Muscle of leg (tissue), 16 donors: ENCODE measurements around the gene MROH9. TPM values are rescaled to one million over a fixed set of nuclear protein-coding genes. Genes with fewer than 3 reads are reported as not detected.
A peak's percentile ranks its signal among the peaks of the same experiment; 100 is the strongest.

Experiments
- DNase-seq: peaks from one replicate; pipeline ENCODE4 v3.0.0; 2013
- H3K27ac ChIP-seq: one replicate; pipeline ENCODE4 v1.5.1; 2013; ENCODE audit warnings: mild to moderate bottlenecking, low read length, control low read depth
- H3K27me3 ChIP-seq: one replicate; pipeline ENCODE4 v1.6.1; 2013; ENCODE audit warnings: low read length; ENCODE audit not compliant: control insufficient read depth, insufficient read depth
- H3K36me3 ChIP-seq: one replicate; pipeline ENCODE4 v1.6.1; 2013; ENCODE audit warnings: low read length; ENCODE audit not compliant: control insufficient read depth, insufficient read depth
- H3K4me1 ChIP-seq: one replicate; pipeline ENCODE4 v1.6.1; 2013; ENCODE audit warnings: low read length; ENCODE audit not compliant: control insufficient read depth, insufficient read depth
- H3K4me3 ChIP-seq: one replicate; pipeline ENCODE4 v1.5.1; 2013; ENCODE audit warnings: low read length, control low read depth
- H3K9me3 ChIP-seq: replicated peaks from 2 replicates; pipeline ENCODE4 v1.6.1; 2013; ENCODE audit warnings: low read depth, low read length; ENCODE audit not compliant: control insufficient read depth
- WGBS: methylation state at CpG from one replicate; pipeline ENCODE4 v1.1.5; 2013; ENCODE audit warnings: missing lambda C conversion rate; ENCODE audit not compliant: insufficient coverage; 5-methylcytosine and 5-hydroxymethylcytosine counted together
- long read RNA-seq, 11 donors: transcript quantifications; one replicate each; lab custom pipeline, GENCODE V29; 2026
- polyA plus RNA-seq, 8 donors: library from polyadenylated mRNA; unstranded; fragments of 120-200 nt; gene quantifications; one replicate each; pipeline versions ENCODE4 v1.2.1 to v1.2.3, GENCODE V29; 2013; ENCODE audit warnings: inconsistent platforms in 1 of 8, low replicate concordance in 1 of 8; ENCODE audit not compliant: insufficient read length in 8 of 8, insufficient read depth in 1 of 8
- total RNA-seq: library from RNA; stranded (reverse); fragments of 120-200 nt; gene quantifications from one replicate; pipeline ENCODE4 v1.2.4, GENCODE V29; 2013

The MROH9 gene
- total RNA-seq, result 0.09 TPM
- polyA plus RNA-seq, result under 1 TPM in 5 of 8 donors, not detected in 3; 0.04 to 0.09 (median 0.07) TPM
- long read RNA-seq, donor 1, result 0 reads
- long read RNA-seq, donor 2, result 0 reads
- long read RNA-seq, donor 3, result 0 reads
- long read RNA-seq, donor 4, result 0 reads
- long read RNA-seq, donor 5, result 0 reads
- long read RNA-seq, donor 6, result 0 reads
- long read RNA-seq, donor 7, result 0 reads
- long read RNA-seq, donor 8, result 0 reads
- long read RNA-seq, donor 9, result 0 reads
- long read RNA-seq, donor 10, result 0 reads
- long read RNA-seq, donor 11, result 0 reads

- Histone ChIP-seq H3K4me1 (no peaks in the 10 kb centered on the region), H3K4me3 (no peak within 1 kb of the TSS), H3K27me3 (peaks cover 2% of the 10 kb centered on the region), H3K9me3 (no peaks in the 10 kb centered on the region), H3K36me3 (no peaks in the 10 kb centered on the region), H3K27ac (no peak within 1 kb of the TSS)
- no CpG with 5 or more reads among the region's 2 CpGs for WGBS
- no peak for DNase-seq
These were observed at the start of gene MROH9 for GRCh38 chr1:170935231-170935630. Gene MROH9 (plus strand): TSS chr1:170935534. CDS start chr1:170945557, 10,023 bp downstream.

- no peak for DNase-seq
- Histone ChIP-seq H3K4me1 (no peaks in the 10 kb centered on the region), H3K9me3 (peaks cover 2% of the 10 kb centered on the region), H3K4me3 (no peak overlapping the region), H3K27me3 (no peaks in the 10 kb centered on the region), H3K27ac (no peak overlapping the region), H3K36me3 (no peaks in the 10 kb centered on the region)
- WGBS, result 86% methylated on average over 1 of the region's 3 CpGs
These were observed 49.8 kb upstream of the MROH9 start for GRCh38 chr1:170885551-170885950.

- no CpG with 5 or more reads among the region's 3 CpGs for WGBS
These were observed 48.9 kb upstream of the MROH9 start for GRCh38 chr1:170886460-170886859.

GRCh38 chr1:170887726-170888125 is 47.6 kb upstream of the MROH9 start:
- Histone ChIP-seq H3K4me1 (no peaks in the 10 kb centered on the region), H3K27me3 (no peaks in the 10 kb centered on the region), H3K36me3 (no peaks in the 10 kb centered on the region), H3K27ac (no peak overlapping the region), H3K4me3 (no peak overlapping the region), H3K9me3 (peaks cover 2% of the 10 kb centered on the region)
- WGBS, result no CpG with 5 or more reads among the region's 2 CpGs
- no peak for DNase-seq

More at GRCh38 chr1:170886460-170886859, 48.9 kb upstream of the MROH9 start:
- peak; percentile 14 for DNase-seq
- no peaks in the 10 kb centered on the region for H3K4me1 ChIP-seq
- H3K27me3 ChIP-seq, result no peaks in the 10 kb centered on the region
- no peak overlapping the region for H3K4me3 ChIP-seq
- H3K36me3 ChIP-seq, result no peaks in the 10 kb centered on the region
- peaks cover 2% of the 10 kb centered on the region for H3K9me3 ChIP-seq
- H3K27ac ChIP-seq, result no peak overlapping the region

GRCh38 chr1:170891872-170892271 is 43.5 kb upstream of the MROH9 start:
- no peak for DNase-seq
- Histone ChIP-seq H3K27me3 (no peaks in the 10 kb centered on the region), H3K4me1 (no peaks in the 10 kb centered on the region), H3K36me3 (no peaks in the 10 kb centered on the region), H3K9me3 (no peaks in the 10 kb centered on the region), H3K27ac (no peak overlapping the region), H3K4me3 (no peak overlapping the region)
- no CpG with 5 or more reads among the region's 3 CpGs for WGBS

GRCh38 chr1:170893655-170894297 is 41.6 kb upstream of the MROH9 start:
- H3K4me3 ChIP-seq, result no peak overlapping the region
- no peaks in the 10 kb centered on the region for H3K36me3 ChIP-seq
- H3K9me3 ChIP-seq, result no peaks in the 10 kb centered on the region
- 57% methylated on average over 1 of the region's 2 CpGs for WGBS
- no peaks in the 10 kb centered on the region for H3K27me3 ChIP-seq
- no peak overlapping the region for H3K27ac ChIP-seq
- no peaks in the 10 kb centered on the region for H3K4me1 ChIP-seq
- no peak for DNase-seq

- H3K36me3 ChIP-seq, result no peaks in the 10 kb centered on the region
- H3K4me1 ChIP-seq, result no peaks in the 10 kb centered on the region
- H3K27me3 ChIP-seq, result no peaks in the 10 kb centered on the region
- H3K9me3 ChIP-seq, result no peaks in the 10 kb centered on the region
- no peak overlapping the region for H3K4me3 ChIP-seq
- no CpG with 5 or more reads among the region's 1 CpG for WGBS
- H3K27ac ChIP-seq, result no peak overlapping the region
- DNase-seq, result no peak
These were observed 31.4 kb upstream of the MROH9 start for GRCh38 chr1:170903961-170904360.

GRCh38 chr1:170908942-170909341 is 26.4 kb upstream of the MROH9 start:
- no peaks in the 10 kb centered on the region for H3K36me3 ChIP-seq
- no peaks in the 10 kb centered on the region for H3K9me3 ChIP-seq
- no peak for DNase-seq
- no peak overlapping the region for H3K27ac ChIP-seq
- WGBS, result no CpG with 5 or more reads among the region's 1 CpG
- no peaks in the 10 kb centered on the region for H3K4me1 ChIP-seq
- no peak overlapping the region for H3K4me3 ChIP-seq
- H3K27me3 ChIP-seq, result no peaks in the 10 kb centered on the region

GRCh38 chr1:170910273-170910672 is 25.1 kb upstream of the MROH9 start:
- no peaks in the 10 kb centered on the region for H3K4me1 ChIP-seq
- H3K9me3 ChIP-seq, result no peaks in the 10 kb centered on the region
- no peaks in the 10 kb centered on the region for H3K27me3 ChIP-seq
- DNase-seq, result no peak
- H3K4me3 ChIP-seq, result no peak overlapping the region
- H3K36me3 ChIP-seq, result no peaks in the 10 kb centered on the region
- H3K27ac ChIP-seq, result no peak overlapping the region

GRCh38 chr1:170917373-170917772 is 18.0 kb upstream of the MROH9 start:
- DNase-seq, result no peak
- H3K27me3 ChIP-seq, result no peaks in the 10 kb centered on the region
- no peak overlapping the region for H3K27ac ChIP-seq
- H3K9me3 ChIP-seq, result peaks cover 13% of the 10 kb centered on the region
- no peaks in the 10 kb centered on the region for H3K36me3 ChIP-seq
- no peak overlapping the region for H3K4me3 ChIP-seq
- H3K4me1 ChIP-seq, result no peaks in the 10 kb centered on the region
- WGBS, result 60% methylated on average over 1 of the region's 3 CpGs
